ENCODE results near the gene ACSM6. TPM values are rescaled to one million over a fixed set of nuclear protein-coding genes. Genes with fewer than 3 reads are reported as not detected.

The ACSM6 gene
- total RNA-seq, 2 donors from 2014 or later: 0.52 to 9.6 TPM

GRCh38 chr10:95254629-95255028 is 60.6 kb downstream of the ACSM6 start:
- no peak overlapping the region for H3K4me3 ChIP-seq
- H3K27ac ChIP-seq: no peak overlapping the region
- H3K4me1 ChIP-seq: no peaks in the 10 kb centered on the region
- intact Hi-C loops (cut with DNase I): no loop called here
- peaks cover 0 to 7% of the 10 kb centered on the region in 2 donors for H3K36me3 ChIP-seq (replicated peaks in 1 of 2; ENCODE audit: insufficient read depth in 1 of 2, low read depth in 2 of 2)
- no peak for DNase-seq
- ATAC-seq: no peak
- WGBS, 2 donors: 76 to 88% methylated on average over 3 of the region's 3 CpGs
- TF ChIP-seq CTCF (IDR thresholded peaks at IDR 0.05) (no peak), POLR2A (IDR thresholded peaks at IDR 0.05) (no peak)
- no peaks in the 10 kb centered on the region for H3K27me3 ChIP-seq
- no peaks in the 10 kb centered on the region for H3K9me3 ChIP-seq

GRCh38 chr10:95256268-95256667 is 62.2 kb downstream of the ACSM6 start:
- peaks cover 0 to 7% of the 10 kb centered on the region in 2 donors for H3K36me3 ChIP-seq (replicated peaks in 1 of 2; ENCODE audit: insufficient read depth in 1 of 2, low read depth in 2 of 2)
- H3K27ac ChIP-seq: no peak overlapping the region
- ATAC-seq (no peak), DNase-seq (no peak)
- no peaks in the 10 kb centered on the region for H3K9me3 ChIP-seq
- intact Hi-C loops (cut with DNase I): no loop called here
- H3K4me1 ChIP-seq: peaks cover 10% of the 10 kb centered on the region
- no peak for TF ChIP-seq CTCF (IDR thresholded peaks at IDR 0.05)
- TF ChIP-seq POLR2A (IDR thresholded peaks at IDR 0.05): no peak
- H3K27me3 ChIP-seq: no peaks in the 10 kb centered on the region
- H3K4me3 ChIP-seq: no peak overlapping the region
- 84 to 89% methylated on average over 1 of the region's 1 CpG for WGBS, 2 donors

GRCh38 chr10:95257849-95258248 is 63.8 kb downstream of the ACSM6 start:
- Histone ChIP-seq H3K27ac (no peak overlapping the region), H3K4me1 (peaks cover 12% of the 10 kb centered on the region), H3K36me3 (replicated peaks in 1 of 2; ENCODE audit: insufficient read depth in 1 of 2, low read depth in 2 of 2) (peaks cover 2 to 11% of the 10 kb centered on the region in 2 donors), H3K9me3 (no peaks in the 10 kb centered on the region), H3K27me3 (no peaks in the 10 kb centered on the region), H3K4me3 (no peak overlapping the region)
- no peak for TF ChIP-seq CTCF (IDR thresholded peaks at IDR 0.05)
- TF ChIP-seq POLR2A (IDR thresholded peaks at IDR 0.05): no peak
- intact Hi-C loops (cut with DNase I): no loop called here
- no peak for ATAC-seq
- no peak for DNase-seq
- 92 to 94% methylated on average over 7 of the region's 7 CpGs for WGBS, 2 donors

- DNase-seq: peak in 3 of 4 donors; percentile 30 to 54 (median 40)
Observed at GRCh38 chr10:95260397-95260881, 66.4 kb downstream of the ACSM6 start.

More at GRCh38 chr10:95260397-95260881, 66.4 kb downstream of the ACSM6 start:
- Histone ChIP-seq H3K4me3 (no peak overlapping the region), H3K36me3 (replicated peaks in 1 of 2; ENCODE audit: insufficient read depth in 1 of 2, low read depth in 2 of 2) (peaks cover 4 to 11% of the 10 kb centered on the region in 2 donors), H3K4me1 (peaks cover 21% of the 10 kb centered on the region), H3K27me3 (no peaks in the 10 kb centered on the region), H3K9me3 (no peaks in the 10 kb centered on the region), H3K27ac (peak overlapping the region in 3 of 4 donors; percentile 17 to 76 (median 51))
- peak; percentile 82 for ATAC-seq
- intact Hi-C loops (cut with DNase I): no loop called here
- TF ChIP-seq POLR2A (IDR thresholded peaks at IDR 0.05) (no peak), CTCF (IDR thresholded peaks at IDR 0.05) (no peak)
- 62 to 84% methylated on average over 3 of the region's 3 CpGs for WGBS, 2 donors

Measured in body of pancreas (tissue), 4 donors.